ENCODE data around the gene BCKDHA. TPM values are rescaled to one million over a fixed set of nuclear protein-coding genes. Genes with fewer than 3 reads are reported as not detected.

BCKDHA gene
- total and polyA plus RNA-seq, 2 of the 4 experiments (the other 2 are of a cell fraction) = 7.6 to 7.7 TPM

DNA sequence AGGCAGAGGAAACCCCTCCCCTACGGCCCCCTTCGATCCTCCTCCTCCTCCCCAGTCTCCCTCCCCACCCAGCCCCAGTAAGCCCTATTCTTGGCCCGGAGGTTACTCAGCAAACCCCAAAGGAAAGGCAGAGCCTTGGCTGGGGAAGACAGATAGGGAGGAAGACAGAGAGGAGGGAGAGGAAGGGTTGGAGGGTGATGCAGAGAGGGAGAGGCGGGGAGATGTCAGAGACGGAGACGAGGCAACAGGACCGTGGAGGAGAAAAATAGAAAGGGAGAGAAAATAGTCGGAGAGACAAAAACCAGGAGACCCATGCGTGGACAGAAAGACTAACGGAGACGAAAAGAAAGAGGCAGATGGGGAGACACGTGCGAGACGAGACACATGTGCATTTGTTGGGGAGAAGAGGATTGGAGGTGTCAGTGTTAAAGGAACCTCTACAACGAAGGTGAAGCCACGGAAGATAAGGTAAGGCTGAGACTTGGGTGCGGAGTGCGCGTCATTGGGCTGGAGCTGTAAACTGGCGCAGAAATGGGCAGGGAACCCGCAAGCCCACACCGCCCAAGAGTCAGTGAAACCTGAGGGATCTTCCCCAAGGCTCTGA, 46.8 kb upstream of the BCKDHA start:
- H2BK5ac ChIP-seq (ENCODE audit: low read depth, low read length, poor library complexity, severe bottlenecking) = no peak overlapping the region
- H3K14ac ChIP-seq (replicated peaks; ENCODE audit: low read depth, low read length) = peak overlapping the region; percentile 28
- peak; percentile 88; the same call in 1 of the 2 replicates for TF ChIP-seq CHD1 (IDR thresholded peaks at IDR 0.05; ENCODE audit: low read depth, low read length)
- peak; percentile 94 for TF ChIP-seq MXI1 (IDR thresholded peaks at IDR 0.05; ENCODE audit: borderline replicate concordance, low read depth, low read length)
- no peak for TF ChIP-seq MAFK (IDR thresholded peaks at IDR 0.05; ENCODE audit: low read depth, low read length)
- TF ChIP-seq FOS (IDR thresholded peaks at IDR 0.05; ENCODE audit: low read depth, low read length) = no peak
- TF ChIP-seq, protein P1, sequence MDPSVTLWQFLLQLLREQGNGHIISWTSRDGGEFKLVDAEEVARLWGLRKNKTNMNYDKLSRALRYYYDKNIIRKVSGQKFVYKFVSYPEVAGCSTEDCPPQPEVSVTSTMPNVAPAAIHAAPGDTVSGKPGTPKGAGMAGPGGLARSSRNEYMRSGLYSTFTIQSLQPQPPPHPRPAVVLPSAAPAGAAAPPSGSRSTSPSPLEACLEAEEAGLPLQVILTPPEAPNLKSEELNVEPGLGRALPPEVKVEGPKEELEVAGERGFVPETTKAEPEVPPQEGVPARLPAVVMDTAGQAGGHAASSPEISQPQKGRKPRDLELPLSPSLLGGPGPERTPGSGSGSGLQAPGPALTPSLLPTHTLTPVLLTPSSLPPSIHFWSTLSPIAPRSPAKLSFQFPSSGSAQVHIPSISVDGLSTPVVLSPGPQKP (IDR thresholded peaks at IDR 0.05; ENCODE audit: borderline replicate concordance, low read depth, low read length) = no peak
- TF ChIP-seq RFX5 (IDR thresholded peaks at IDR 0.05; ENCODE audit: low read depth, low read length) = no peak
- no peaks in the 10 kb centered on the region for H3K27me3 ChIP-seq (ENCODE audit: control insufficient read depth, insufficient read depth, low read length)
- in situ Hi-C loops (cut with MboI; ENCODE audit: low sequenced_read_pairs) = no loop called here
- H3K36me3 ChIP-seq (ENCODE audit: control insufficient read depth, insufficient read depth, low read length) = peaks cover 7% of the 10 kb centered on the region
- H3K27ac ChIP-seq (ENCODE audit: insufficient read depth, low read length) = peak overlapping the region; percentile 10; the same call in 1 of the 2 replicates
- peak overlapping the region in 1 of 2 experiments; percentile 28; a peak in 1 of 4 replicates for H4K8ac ChIP-seq (ENCODE audit: low read depth in 2 of 2, low read length in 2 of 2)
- no peak overlapping the region for H3K56ac ChIP-seq (ENCODE audit: extremely low read depth, insufficient read depth, low read length)
- no peaks in the 10 kb centered on the region for H3K9me1 ChIP-seq (ENCODE audit: insufficient read depth, low read length)
- peaks cover 19 to 67% of the 10 kb centered on the region in 2 experiments; a peak in 3 of 4 replicates for H3K79me1 ChIP-seq (ENCODE audit: low read depth in 1 of 2, low read length in 2 of 2)
- peak overlapping the region; percentile 33 for H2AK5ac ChIP-seq (ENCODE audit: low read depth, low read length)
- peak overlapping the region; percentile 20 for H3K23ac ChIP-seq (ENCODE audit: low read depth, low read length)
- DNase-seq (peak; percentile 21), ATAC-seq (ENCODE audit: low read depth) (no peak)
- H3K9me3 ChIP-seq (ENCODE audit: control insufficient read depth, insufficient read depth, low read length) = no peaks in the 10 kb centered on the region
- peak overlapping the region; percentile 5 for H3K4ac ChIP-seq (ENCODE audit: low read depth, low read length)
- no TSS peak for BruUV-seq (replicated peaks)
- H4K91ac ChIP-seq (ENCODE audit: insufficient read depth, low read depth, low read length) = peak overlapping the region; percentile 31; the same call in 1 of the 2 replicates
- ChIA-PET CTCF (no interaction called here), POLR2A (ENCODE audit: unreplicated experiment) (interaction anchor here (0.6 kb wide), 1 partner anchor 313 kb away, joined by 7 read pairs; no protein-coding TSS in a partner anchor)
- no peak overlapping the region for H4K5ac ChIP-seq (ENCODE audit: low read depth, low read length)
- H2AFZ ChIP-seq (replicated peaks; ENCODE audit: low read length, poor library complexity) = peak overlapping the region; percentile 91
- intact Hi-C loops (cut with micrococcal nuclease) = loop anchor here (5.0 kb wide), 2 partner anchors 46 to 89 kb away; partner anchors contain the start of genes BCKDHA, EXOSC5 and HNRNPUL1
- no peak overlapping the region for H3K18ac ChIP-seq (ENCODE audit: low read depth, low read length)
- WGBS, 2 experiments (ENCODE audit: extremely low coverage in 2 of 2, insufficient read length in 1 of 2) = 10% methylated on average over 17 of the region's 22 CpGs; no CpG with 5 or more reads in 1 of the 2 experiments
- no peaks in the 10 kb centered on the region for H3K4me1 ChIP-seq (ENCODE audit: control insufficient read depth, insufficient read depth, low read length)
- H3K4me2 ChIP-seq (ENCODE audit: low read depth, low read length) = peak overlapping the region; percentile 98
- H2BK120ac ChIP-seq (ENCODE audit: low read depth, low read length) = no peak overlapping the region
- H3K4me3 ChIP-seq (ENCODE audit: insufficient read depth, low read depth, low read length) = peak overlapping the region; percentile 76
- peak overlapping the region; percentile 84 for H3K9ac ChIP-seq (ENCODE audit: low read depth, low read length)
- dilution Hi-C loops (cut with HindIII; ENCODE audit: low sequenced_read_pairs, unreplicated experiment) = no loop called here
- H4K20me1 ChIP-seq (ENCODE audit: insufficient read depth, low read length) = peaks cover 61% of the 10 kb centered on the region
- H2AK9ac ChIP-seq (replicated peaks; ENCODE audit: low read depth, low read length, poor library complexity) = peak overlapping the region; percentile 98
- no peak overlapping the region for H2BK20ac ChIP-seq (ENCODE audit: low read depth, low read length)
- H2BK15ac ChIP-seq (ENCODE audit: low read depth, low read length) = no peak overlapping the region
